Ovary (tissue), 9 donors: ENCODE measurements around the gene DNM1L. TPM values are rescaled to one million over a fixed set of nuclear protein-coding genes. Genes with fewer than 3 reads are reported as not detected.

Experiments used
- polyA plus RNA-seq, 2 donors: library from polyadenylated mRNA; stranded (reverse); fragments of 200-250 nt in 1 of 2; fragments of 350-450 nt in 1 of 2; fragmentation: Illumina TruSeq in 1 of 2; extraction: RNeasy Lipid Tissue Mini Kit (QIAGEN cat#74804) in 1 of 2; gene quantifications; one replicate each; pipeline ENCODE4 v1.2.3, GENCODE V29; 2013 to 2014
- small RNA-seq: library from RNA; depleted of rRNA; stranded (forward); fragments of <200 nt; gene quantifications from one replicate; pipeline ENCODE3, GENCODE V24; 2016
- total RNA-seq, 7 donors: library from RNA; depleted of rRNA in 2 of 7; stranded (reverse); fragments of >200 nt in 2 of 7; fragmentation: NEBNext Ultra II Directional in 3 of 7; extraction: Animal tissue kit (Norgen Biotek cat#: 25700) in 3 of 7; gene quantifications; one replicate each; pipeline versions ENCODE4 v1.1.0 to v1.2.4, GENCODE V29; 2016 to 2023
- donor health status: DM: no; HTN: no; CAD: no; lungs with moderate emphysema.
- donor health status: DM: no; HTN: no; CAD: no.
- donor health status: Bipolar disorder and iron deficiency.
- donor health status: DM: yes; HTN: yes; CAD: no.
- donor health status: DM: no; HTN: no; CAD: no.
- donor health status: DM: yes; HTN: yes; CAD: no.

The DNM1L gene
- total and polyA plus RNA-seq, 9 donors, result 19.4 to 77.5 (median 47.8) TPM

Small RNA genes lying within 50 kb of the gene (small RNA-seq; reads per million reads assigned to genes)
- gene RF00019, result not detected

Other genes with a start within 250 kb of the DNM1L start
- 10 to 100 TPM; 10.6 to 19.8 (median 12.9) TPM for gene YARS2, start 76.6 kb downstream of the DNM1L start, total RNA-seq
- 10 to 100 TPM in 1 of 2 donors, 1 to 10 TPM in 1; 9.4 to 20.6 TPM for gene YARS2, start 76.6 kb downstream of the DNM1L start, polyA plus RNA-seq
- 100 to 1,000 TPM in 1 of 7 donors, 10 to 100 TPM in 5, 1 to 10 TPM in 1; 7.4 to 124 (median 30.9) TPM for gene PKP2, start 217.5 kb downstream of the DNM1L start, total RNA-seq
- gene PKP2, start 217.5 kb downstream of the DNM1L start, polyA plus RNA-seq, result 10 to 100 TPM; 11.4 to 26.2 TPM